GM20431 (cell line): ENCODE results near the gene FOXL1.

Experiments
- in situ Hi-C: fragments of 300-500 bp; cut with MseI, MboI; formaldehyde crosslinking; loops from one replicate; pipeline ENCODE4 v1.15.0; 2020; ENCODE audit warnings: low sequenced_read_pairs; ENCODE audit not compliant: unreplicated experiment

The FOXL1 gene

GRCh38 chr16:86566966-86567700, 11.2 kb upstream of the FOXL1 start:
- in situ Hi-C loops: loop anchor here (10.0 to 25.0 kb wide), 2 partner anchors 488 to 720 kb away; no protein-coding TSS in a partner anchor

GRCh38 chr16:86567701-86568581, 10.4 kb upstream of the FOXL1 start:
- in situ Hi-C loops: loop anchor here (10.0 to 25.0 kb wide), 2 partner anchors 487 to 719 kb away; no protein-coding TSS in a partner anchor

GRCh38 chr16:86568677-86569623, 9.4 kb upstream of the FOXL1 start:
- in situ Hi-C loops: loop anchor here (10.0 to 25.0 kb wide), 2 partner anchors 486 to 718 kb away; no protein-coding TSS in a partner anchor

- in situ Hi-C loops: loop anchor here (10.0 to 25.0 kb wide), 2 partner anchors 485 to 717 kb away; no protein-coding TSS in a partner anchor
Observed at GRCh38 chr16:86569701-86570447, 8.5 kb upstream of the FOXL1 start.

GRCh38 chr16:86570558-86571529, 7.5 kb upstream of the FOXL1 start:
- in situ Hi-C loops: loop anchor here (25.0 kb wide), 1 partner anchor 716 kb away; no protein-coding TSS in a partner anchor

- in situ Hi-C loops: loop anchor here (25.0 kb wide), 1 partner anchor 716 kb away; no protein-coding TSS in a partner anchor
Observed at GRCh38 chr16:86571530-86571915, 6.8 kb upstream of the FOXL1 start.

- in situ Hi-C loops: loop anchor here (25.0 kb wide), 1 partner anchor 715 kb away; no protein-coding TSS in a partner anchor
Observed at GRCh38 chr16:86572041-86572521, 6.3 kb upstream of the FOXL1 start.

- in situ Hi-C loops: loop anchor here (25.0 kb wide), 1 partner anchor 715 kb away; no protein-coding TSS in a partner anchor
Observed at GRCh38 chr16:86572606-86573005, 5.7 kb upstream of the FOXL1 start.

GRCh38 chr16:86573215-86573614, 5.1 kb upstream of the FOXL1 start:
- in situ Hi-C loops: loop anchor here (25.0 kb wide), 1 partner anchor 714 kb away; no protein-coding TSS in a partner anchor

- in situ Hi-C loops: loop anchor here (25.0 kb wide), 1 partner anchor 713 kb away; no protein-coding TSS in a partner anchor
Observed at GRCh38 chr16:86573646-86574508, 4.5 kb upstream of the FOXL1 start.

GRCh38 chr16:86574646-86575045, 3.7 kb upstream of the FOXL1 start:
- in situ Hi-C loops: loop anchor here (25.0 kb wide), 1 partner anchor 713 kb away; no protein-coding TSS in a partner anchor

GRCh38 chr16:86575095-86575685, 3.2 kb upstream of the FOXL1 start:
- in situ Hi-C loops: no loop called here

GRCh38 chr16:86575754-86576557, 2.4 kb upstream of the FOXL1 start:
- in situ Hi-C loops: no loop called here

- in situ Hi-C loops: no loop called here
Observed at GRCh38 chr16:86576591-86577313, 1.6 kb upstream of the FOXL1 start.
